Measurements from ENCODE around the gene LRRC4C.

Gene LRRC4C

GRCh38 chr11:40701027-40701426 lies 758.4 kb downstream of the LRRC4C start:
- ATAC-seq (replicated peaks; ENCODE audit: extremely low read depth, poor library complexity, severe bottlenecking) (no peak), DNase-seq (ENCODE audit: low spot score in 2 of 2) (no peak)
- no peak overlapping the region for H3K4me3 Mint-ChIP-seq
- no peaks in the 10 kb centered on the region for H3K27me3 Mint-ChIP-seq
- no peak overlapping the region for H3K27ac Mint-ChIP-seq (ENCODE audit: low read depth)
- H3K36me3 Mint-ChIP-seq (ENCODE audit: insufficient read depth): no peaks in the 10 kb centered on the region
- H3K9me3 Mint-ChIP-seq: peaks cover 20% of the 10 kb centered on the region
- H3K4me1 Mint-ChIP-seq: no peaks in the 10 kb centered on the region

- ATAC-seq (replicated peaks; ENCODE audit: extremely low read depth, poor library complexity, severe bottlenecking) (no peak), DNase-seq (ENCODE audit: low spot score in 2 of 2) (no peak)
- no peak overlapping the region for H3K4me3 Mint-ChIP-seq
- peaks cover 35% of the 10 kb centered on the region for H3K9me3 Mint-ChIP-seq
- no peak overlapping the region for H3K27ac Mint-ChIP-seq (ENCODE audit: low read depth)
- no peaks in the 10 kb centered on the region for H3K27me3 Mint-ChIP-seq
- no peaks in the 10 kb centered on the region for H3K36me3 Mint-ChIP-seq (ENCODE audit: insufficient read depth)
- H3K4me1 Mint-ChIP-seq: no peaks in the 10 kb centered on the region
Measured at GRCh38 chr11:40689823-40690222, 769.6 kb downstream of the LRRC4C start.

DNA sequence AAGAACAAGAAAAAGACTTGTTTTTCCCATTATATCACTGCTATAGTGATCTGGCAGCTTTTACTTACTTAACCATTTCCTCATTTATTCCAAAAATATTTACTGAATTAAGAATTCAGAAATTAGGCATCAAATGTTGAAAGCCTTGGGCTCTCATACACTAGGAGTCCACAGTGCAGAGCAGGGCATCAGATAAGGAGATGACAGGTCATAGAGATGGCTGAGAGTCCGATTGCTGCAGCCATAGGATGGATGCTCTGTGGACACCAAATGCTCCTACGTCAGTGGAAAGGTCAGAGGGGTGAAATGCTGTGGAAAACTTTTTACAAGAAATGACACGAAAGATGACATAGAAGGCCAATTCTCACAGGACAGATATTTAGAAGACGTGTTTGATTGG lies 771.1 kb downstream of the LRRC4C start:
- Mint-ChIP-seq H3K4me3 (no peak overlapping the region), H3K9me3 (peaks cover 25% of the 10 kb centered on the region), H3K36me3 (ENCODE audit: insufficient read depth) (no peaks in the 10 kb centered on the region), H3K27ac (ENCODE audit: low read depth) (no peak overlapping the region), H3K27me3 (no peaks in the 10 kb centered on the region), H3K4me1 (no peaks in the 10 kb centered on the region)
- DNase-seq (ENCODE audit: low spot score in 2 of 2) (no peak), ATAC-seq (replicated peaks; ENCODE audit: extremely low read depth, poor library complexity, severe bottlenecking) (no peak)

DNA sequence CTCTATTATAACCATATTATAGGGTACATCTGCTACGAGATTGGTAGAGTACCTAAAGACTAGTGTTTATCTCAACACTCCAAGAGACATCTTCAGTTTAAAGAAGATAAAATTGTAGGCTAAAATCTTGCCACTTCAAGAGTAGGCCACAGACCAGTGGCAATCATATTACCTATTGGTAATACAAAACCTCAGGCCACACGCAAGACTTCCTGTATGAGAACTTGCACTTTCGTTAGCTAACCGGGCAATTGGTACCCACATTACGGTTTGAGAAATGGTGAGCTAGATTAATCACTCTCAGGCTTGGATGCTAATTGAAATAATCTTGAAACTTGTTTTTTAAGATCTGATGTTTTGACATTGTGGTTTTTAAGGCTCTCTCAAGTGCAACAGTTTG lies 772.7 kb downstream of the LRRC4C start:
- no peak overlapping the region for H3K4me3 Mint-ChIP-seq
- H3K4me1 Mint-ChIP-seq: no peaks in the 10 kb centered on the region
- H3K27ac Mint-ChIP-seq (ENCODE audit: low read depth): no peak overlapping the region
- H3K27me3 Mint-ChIP-seq: no peaks in the 10 kb centered on the region
- no peaks in the 10 kb centered on the region for H3K36me3 Mint-ChIP-seq (ENCODE audit: insufficient read depth)
- DNase-seq (ENCODE audit: low spot score in 2 of 2) (no peak), ATAC-seq (replicated peaks; ENCODE audit: extremely low read depth, poor library complexity, severe bottlenecking) (no peak)
- peaks cover 24% of the 10 kb centered on the region for H3K9me3 Mint-ChIP-seq

- no peak for DNase-seq (ENCODE audit: low spot score in 2 of 2)
- H3K4me1 Mint-ChIP-seq: no peaks in the 10 kb centered on the region
- H3K36me3 Mint-ChIP-seq (ENCODE audit: insufficient read depth): no peaks in the 10 kb centered on the region
- H3K27me3 Mint-ChIP-seq: no peaks in the 10 kb centered on the region
- H3K27ac Mint-ChIP-seq (ENCODE audit: low read depth): no peak overlapping the region
- H3K4me3 Mint-ChIP-seq: no peak overlapping the region
- no peak for ATAC-seq (replicated peaks; ENCODE audit: extremely low read depth, poor library complexity, severe bottlenecking)
- peaks cover 25% of the 10 kb centered on the region for H3K9me3 Mint-ChIP-seq
Measured at GRCh38 chr11:40683010-40683409, 776.4 kb downstream of the LRRC4C start.

- Mint-ChIP-seq H3K4me3 (no peak overlapping the region), H3K27ac (ENCODE audit: low read depth) (no peak overlapping the region), H3K4me1 (no peaks in the 10 kb centered on the region), H3K36me3 (ENCODE audit: insufficient read depth) (no peaks in the 10 kb centered on the region), H3K27me3 (no peaks in the 10 kb centered on the region), H3K9me3 (peaks cover 19% of the 10 kb centered on the region)
- ATAC-seq (replicated peaks; ENCODE audit: extremely low read depth, poor library complexity, severe bottlenecking) (no peak), DNase-seq (ENCODE audit: low spot score in 2 of 2) (no peak)
Measured at GRCh38 chr11:40679276-40679675, 780.2 kb downstream of the LRRC4C start.

DNA sequence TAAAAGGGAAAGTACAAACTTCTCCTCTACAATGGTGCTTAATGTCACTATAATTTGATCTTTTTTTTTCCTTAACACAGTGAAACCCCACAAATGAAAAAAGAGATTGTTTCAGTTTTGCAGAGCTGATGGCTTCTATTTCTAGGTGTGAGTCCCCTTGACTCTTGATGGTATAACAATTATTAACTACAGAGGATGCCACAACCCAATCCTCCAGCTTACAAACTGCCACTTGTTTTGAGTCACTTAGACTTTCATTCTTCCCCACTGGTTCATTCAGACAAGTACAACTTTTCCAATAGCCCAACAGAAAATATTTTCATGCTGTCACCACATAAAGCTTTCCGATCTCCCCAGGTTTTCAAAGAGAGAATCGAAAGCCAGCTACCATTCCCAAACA lies 812.2 kb downstream of the LRRC4C start:
- H3K27ac Mint-ChIP-seq (ENCODE audit: low read depth): no peak overlapping the region
- ATAC-seq (replicated peaks; ENCODE audit: extremely low read depth, poor library complexity, severe bottlenecking) (no peak), DNase-seq (ENCODE audit: low spot score in 2 of 2) (no peak)
- no peak overlapping the region for H3K4me3 Mint-ChIP-seq
- H3K36me3 Mint-ChIP-seq (ENCODE audit: insufficient read depth): peaks cover 2% of the 10 kb centered on the region
- H3K27me3 Mint-ChIP-seq: no peaks in the 10 kb centered on the region
- H3K4me1 Mint-ChIP-seq: no peaks in the 10 kb centered on the region
- peaks cover 21% of the 10 kb centered on the region for H3K9me3 Mint-ChIP-seq

DNA sequence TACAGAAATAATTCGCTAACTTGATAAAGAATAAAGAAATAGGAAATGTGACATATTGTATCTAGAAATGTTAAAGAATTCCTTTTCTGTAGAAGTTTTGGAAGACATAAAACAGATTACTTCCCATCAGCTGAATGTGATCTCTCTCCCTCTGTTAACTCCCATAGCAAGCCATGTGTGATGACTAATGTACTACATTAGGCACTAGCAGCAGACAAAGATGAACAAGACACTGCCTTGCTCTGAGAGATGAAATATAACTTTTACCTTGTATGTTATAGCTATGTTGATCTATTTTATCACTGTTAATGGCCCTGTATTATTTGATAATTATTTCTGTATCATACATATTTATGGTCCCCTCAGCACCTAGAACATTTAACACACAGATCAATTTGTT lies 817.2 kb downstream of the LRRC4C start:
- ATAC-seq (replicated peaks; ENCODE audit: extremely low read depth, poor library complexity, severe bottlenecking) (no peak), DNase-seq (ENCODE audit: low spot score in 2 of 2) (no peak)
- H3K9me3 Mint-ChIP-seq: peaks cover 22% of the 10 kb centered on the region
- no peak overlapping the region for H3K4me3 Mint-ChIP-seq
- no peaks in the 10 kb centered on the region for H3K4me1 Mint-ChIP-seq
- no peak overlapping the region for H3K27ac Mint-ChIP-seq (ENCODE audit: low read depth)
- H3K36me3 Mint-ChIP-seq (ENCODE audit: insufficient read depth): peaks cover 2% of the 10 kb centered on the region
- no peaks in the 10 kb centered on the region for H3K27me3 Mint-ChIP-seq

- H3K36me3 Mint-ChIP-seq (ENCODE audit: insufficient read depth): no peaks in the 10 kb centered on the region
Measured at GRCh38 chr11:40619654-40620053, 839.8 kb downstream of the LRRC4C start.

DNA sequence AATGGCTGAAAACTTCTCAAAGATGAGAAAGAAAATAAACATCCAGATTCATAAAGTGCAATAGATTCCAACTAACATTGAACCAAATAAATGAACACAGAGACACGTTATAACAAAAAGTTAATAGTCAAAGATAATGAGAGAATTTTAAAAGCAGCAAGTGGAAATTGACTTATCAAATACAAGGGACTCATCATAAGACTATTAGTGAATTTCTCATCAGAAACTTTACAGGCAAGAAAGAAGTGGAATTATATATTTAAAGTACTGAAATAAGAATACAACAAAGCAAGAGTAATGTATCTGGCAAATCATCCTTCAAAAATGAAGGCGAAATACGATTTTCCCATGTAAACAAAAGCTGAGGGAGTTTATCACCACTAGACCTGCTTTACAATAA lies 852.7 kb downstream of the LRRC4C start:
- Mint-ChIP-seq H3K4me3 (no peak overlapping the region), H3K36me3 (ENCODE audit: insufficient read depth) (no peaks in the 10 kb centered on the region), H3K9me3 (peaks cover 38% of the 10 kb centered on the region), H3K27me3 (no peaks in the 10 kb centered on the region), H3K4me1 (no peaks in the 10 kb centered on the region), H3K27ac (ENCODE audit: low read depth) (no peak overlapping the region)
- ATAC-seq (replicated peaks; ENCODE audit: extremely low read depth, poor library complexity, severe bottlenecking) (no peak), DNase-seq (ENCODE audit: low spot score in 2 of 2) (no peak)

More at GRCh38 chr11:40619654-40620053, 839.8 kb downstream of the LRRC4C start:
- no peak overlapping the region for H3K4me3 Mint-ChIP-seq
- no peaks in the 10 kb centered on the region for H3K4me1 Mint-ChIP-seq
- H3K27ac Mint-ChIP-seq (ENCODE audit: low read depth): no peak overlapping the region
- peaks cover 15% of the 10 kb centered on the region for H3K9me3 Mint-ChIP-seq
- H3K27me3 Mint-ChIP-seq: no peaks in the 10 kb centered on the region
- ATAC-seq (replicated peaks; ENCODE audit: extremely low read depth, poor library complexity, severe bottlenecking) (no peak), DNase-seq (ENCODE audit: low spot score in 2 of 2) (no peak)

DNA sequence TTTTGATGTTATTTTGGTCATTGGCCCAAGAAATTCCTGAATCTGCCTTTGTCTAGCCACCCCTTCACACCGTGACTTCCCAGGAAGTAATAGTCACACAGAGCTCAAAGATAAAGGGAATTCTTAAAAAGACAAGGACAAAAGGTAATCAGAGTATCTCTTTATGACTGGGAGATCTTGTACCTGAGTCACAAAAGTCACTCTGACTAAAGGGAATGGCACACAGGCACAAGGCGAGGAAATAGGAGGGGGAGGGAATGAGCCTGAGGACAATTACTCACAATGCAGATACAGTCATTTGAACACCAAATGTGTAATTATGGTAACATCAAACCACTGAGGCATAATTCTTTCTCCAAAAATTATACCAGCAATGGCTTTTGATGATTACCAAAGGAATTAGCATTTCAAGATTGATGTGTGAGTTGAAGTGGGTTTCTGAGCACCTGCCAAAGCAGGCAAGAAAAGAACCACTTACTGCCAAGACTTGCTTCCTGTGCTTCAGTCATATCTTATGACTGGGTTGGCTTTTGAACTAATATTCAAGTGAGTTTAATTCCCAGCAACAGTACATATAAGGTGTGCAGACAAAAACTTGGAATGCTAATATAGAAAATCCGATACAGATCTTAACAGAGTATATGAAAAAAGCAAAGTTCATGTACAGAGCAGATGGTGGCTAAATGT lies 856.4 kb downstream of the LRRC4C start:
- ATAC-seq (replicated peaks; ENCODE audit: extremely low read depth, poor library complexity, severe bottlenecking) (no peak), DNase-seq (ENCODE audit: low spot score in 2 of 2) (no peak)
- H3K9me3 Mint-ChIP-seq: peaks cover 31% of the 10 kb centered on the region
- no peaks in the 10 kb centered on the region for H3K36me3 Mint-ChIP-seq (ENCODE audit: insufficient read depth)
- no peak overlapping the region for H3K4me3 Mint-ChIP-seq
- no peaks in the 10 kb centered on the region for H3K4me1 Mint-ChIP-seq
- no peaks in the 10 kb centered on the region for H3K27me3 Mint-ChIP-seq
- H3K27ac Mint-ChIP-seq (ENCODE audit: low read depth): no peak overlapping the region

DNA sequence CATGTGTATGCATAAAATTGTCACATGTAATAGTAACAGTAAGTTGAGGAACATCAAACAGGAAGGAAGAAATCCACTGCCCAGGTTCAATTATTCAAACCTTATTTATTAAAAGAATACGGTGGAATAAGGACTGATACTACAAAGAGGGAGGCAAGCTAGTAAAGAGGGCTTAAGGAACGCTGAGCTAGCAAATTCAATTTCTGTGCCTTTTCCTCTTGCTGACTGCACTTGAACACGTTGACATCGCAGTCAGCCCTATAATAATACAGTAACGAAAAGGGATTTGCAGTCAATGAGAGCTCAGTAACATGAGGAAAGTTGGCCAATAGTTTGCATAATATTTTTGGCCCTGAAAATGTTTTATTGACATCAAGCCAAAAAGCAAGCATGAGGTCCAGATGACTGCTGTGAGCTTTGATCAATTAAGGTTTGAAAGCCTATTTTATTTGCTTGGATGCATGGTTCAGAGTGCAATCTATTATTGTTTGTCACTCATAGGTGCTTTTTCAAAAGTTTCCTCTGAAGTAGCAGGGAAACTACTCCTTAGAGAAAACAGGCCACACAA lies 861.8 kb downstream of the LRRC4C start:
- H3K36me3 Mint-ChIP-seq (ENCODE audit: insufficient read depth): no peaks in the 10 kb centered on the region
- no peak overlapping the region for H3K27ac Mint-ChIP-seq (ENCODE audit: low read depth)
- no peak overlapping the region for H3K4me3 Mint-ChIP-seq
- H3K27me3 Mint-ChIP-seq: no peaks in the 10 kb centered on the region
- H3K4me1 Mint-ChIP-seq: no peaks in the 10 kb centered on the region
- DNase-seq (ENCODE audit: low spot score in 2 of 2) (no peak), ATAC-seq (replicated peaks; ENCODE audit: extremely low read depth, poor library complexity, severe bottlenecking) (no peak)
- H3K9me3 Mint-ChIP-seq: peaks cover 16% of the 10 kb centered on the region

DNA sequence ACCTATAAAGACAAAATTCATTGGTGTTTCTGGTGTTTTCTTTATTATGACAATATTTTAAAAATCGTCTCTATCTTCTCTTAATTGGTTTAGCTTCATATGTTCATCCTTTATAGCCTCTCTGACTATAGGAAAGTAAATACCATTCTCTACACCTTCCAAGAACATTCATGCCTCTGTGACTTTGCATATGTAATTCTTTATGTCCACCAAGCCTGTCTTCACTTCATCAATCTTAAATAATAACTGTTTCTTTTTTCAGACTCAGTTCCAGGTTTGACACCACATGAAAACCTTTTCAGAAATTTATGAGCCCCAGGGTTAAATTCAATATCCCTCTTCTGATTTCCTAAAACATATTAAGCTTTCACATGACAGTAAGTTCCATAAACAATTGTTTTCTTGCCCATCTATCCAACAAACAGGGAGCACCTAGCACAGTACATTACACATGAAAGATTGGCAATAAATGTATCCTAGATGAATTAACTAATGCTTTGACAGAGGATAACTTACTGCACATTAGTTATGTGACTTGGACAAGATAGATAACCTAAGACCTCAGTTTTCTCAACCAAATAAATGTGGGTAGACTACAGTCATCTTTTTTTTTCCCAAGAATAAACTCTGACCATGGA lies 886.1 kb downstream of the LRRC4C start:
- Mint-ChIP-seq H3K36me3 (ENCODE audit: insufficient read depth) (no peaks in the 10 kb centered on the region), H3K27me3 (no peaks in the 10 kb centered on the region), H3K4me1 (no peaks in the 10 kb centered on the region), H3K9me3 (peaks cover 20% of the 10 kb centered on the region), H3K27ac (ENCODE audit: low read depth) (no peak overlapping the region), H3K4me3 (no peak overlapping the region)
- DNase-seq (ENCODE audit: low spot score in 2 of 2) (no peak), ATAC-seq (replicated peaks; ENCODE audit: extremely low read depth, poor library complexity, severe bottlenecking) (no peak)
